ENCODE results near the gene VTI1A.

The VTI1A gene

GRCh38 chr10:112842832-112843360 is 395.9 kb downstream of the VTI1A start:
- no peaks in the 10 kb centered on the region for H3K27me3 ChIP-seq (replicated peaks; ENCODE audit: insufficient read depth, low read length)
- H3K4me1 ChIP-seq (ENCODE audit: low read length): no peaks in the 10 kb centered on the region
- TF ChIP-seq, protein P1, sequence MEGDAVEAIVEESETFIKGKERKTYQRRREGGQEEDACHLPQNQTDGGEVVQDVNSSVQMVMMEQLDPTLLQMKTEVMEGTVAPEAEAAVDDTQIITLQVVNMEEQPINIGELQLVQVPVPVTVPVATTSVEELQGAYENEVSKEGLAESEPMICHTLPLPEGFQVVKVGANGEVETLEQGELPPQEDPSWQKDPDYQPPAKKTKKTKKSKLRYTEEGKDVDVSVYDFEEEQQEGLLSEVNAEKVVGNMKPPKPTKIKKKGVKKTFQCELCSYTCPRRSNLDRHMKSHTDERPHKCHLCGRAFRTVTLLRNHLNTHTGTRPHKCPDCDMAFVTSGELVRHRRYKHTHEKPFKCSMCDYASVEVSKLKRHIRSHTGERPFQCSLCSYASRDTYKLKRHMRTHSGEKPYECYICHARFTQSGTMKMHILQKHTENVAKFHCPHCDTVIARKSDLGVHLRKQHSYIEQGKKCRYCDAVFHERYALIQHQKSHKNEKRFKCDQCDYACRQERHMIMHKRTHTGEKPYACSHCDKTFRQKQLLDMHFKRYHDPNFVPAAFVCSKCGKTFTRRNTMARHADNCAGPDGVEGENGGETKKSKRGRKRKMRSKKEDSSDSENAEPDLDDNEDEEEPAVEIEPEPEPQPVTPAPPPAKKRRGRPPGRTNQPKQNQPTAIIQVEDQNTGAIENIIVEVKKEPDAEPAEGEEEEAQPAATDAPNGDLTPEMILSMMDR (IDR thresholded peaks at IDR 0.05; ENCODE audit: low read length): no peak
- TF ChIP-seq EZH2phosphoT487 (IDR thresholded peaks at IDR 0.05; ENCODE audit: low read length) (no peak), EZH2 (optimal IDR thresholded peaks at IDR 0.05; ENCODE audit: low read depth, low read length) (no peak)
- no peaks in the 10 kb centered on the region for H3F3A ChIP-seq (ENCODE audit: insufficient read depth, low read length)
- H3K9ac ChIP-seq (ENCODE audit: low read length): no peak overlapping the region
- no peaks in the 10 kb centered on the region for H4K20me1 ChIP-seq (ENCODE audit: insufficient read depth, low read length)
- no peaks in the 10 kb centered on the region for H3K36me3 ChIP-seq (replicated peaks; ENCODE audit: insufficient read depth, low read length)
- no peak overlapping the region for H3K27ac ChIP-seq (ENCODE audit: low read length)
- no peaks in the 10 kb centered on the region for H3K79me2 ChIP-seq (ENCODE audit: low read length)
- no peak for DNase-seq
- H3K9me3 ChIP-seq (replicated peaks; ENCODE audit: insufficient read depth, low read length): no peaks in the 10 kb centered on the region
- H2AFZ ChIP-seq (ENCODE audit: low read length): no peak overlapping the region
- H3K9me2 ChIP-seq (replicated peaks; ENCODE audit: insufficient read depth, low read length): no peaks in the 10 kb centered on the region
- no peak overlapping the region for H3K4me3 ChIP-seq (ENCODE audit: low read length)
- H3K4me2 ChIP-seq (ENCODE audit: low read depth, low read length): no peak overlapping the region

DNA sequence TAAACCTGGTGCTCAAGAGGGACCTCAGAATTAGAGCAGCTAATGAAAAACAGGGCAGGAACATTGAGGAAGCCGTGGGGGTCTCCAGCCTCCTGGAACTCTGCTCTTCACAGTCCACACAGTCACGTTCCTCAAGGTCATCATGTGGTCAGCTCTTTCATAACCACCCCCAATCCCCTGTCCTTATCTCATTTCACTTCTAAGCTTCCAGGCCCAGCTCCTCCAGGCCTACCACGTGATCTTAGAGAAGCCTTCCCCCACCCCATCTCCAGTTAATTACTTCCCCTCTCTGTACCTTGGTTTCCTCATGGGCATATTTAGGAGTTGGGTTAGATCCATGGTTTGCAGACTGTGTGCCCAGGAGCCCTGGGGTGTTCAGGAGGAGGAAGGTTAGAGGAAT is 396.6 kb downstream of the VTI1A start:
- no peaks in the 10 kb centered on the region for H3K4me1 ChIP-seq (ENCODE audit: low read length)
- no peaks in the 10 kb centered on the region for H4K20me1 ChIP-seq (ENCODE audit: insufficient read depth, low read length)
- no peak for DNase-seq
- H3K27me3 ChIP-seq (replicated peaks; ENCODE audit: insufficient read depth, low read length): no peaks in the 10 kb centered on the region
- no peak overlapping the region for H3K9ac ChIP-seq (ENCODE audit: low read length)
- H3K9me2 ChIP-seq (replicated peaks; ENCODE audit: insufficient read depth, low read length): no peaks in the 10 kb centered on the region
- H3K27ac ChIP-seq (ENCODE audit: low read length): no peak overlapping the region
- H3K9me3 ChIP-seq (replicated peaks; ENCODE audit: insufficient read depth, low read length): no peaks in the 10 kb centered on the region
- H2AFZ ChIP-seq (ENCODE audit: low read length): no peak overlapping the region
- no peaks in the 10 kb centered on the region for H3K79me2 ChIP-seq (ENCODE audit: low read length)
- H3F3A ChIP-seq (ENCODE audit: insufficient read depth, low read length): no peaks in the 10 kb centered on the region
- TF ChIP-seq EZH2 (optimal IDR thresholded peaks at IDR 0.05; ENCODE audit: low read depth, low read length): no peak
- no peak for TF ChIP-seq EZH2phosphoT487 (IDR thresholded peaks at IDR 0.05; ENCODE audit: low read length)
- TF ChIP-seq, protein P1 (IDR thresholded peaks at IDR 0.05; ENCODE audit: low read length): no peak
- no peaks in the 10 kb centered on the region for H3K36me3 ChIP-seq (replicated peaks; ENCODE audit: insufficient read depth, low read length)
- H3K4me2 ChIP-seq (ENCODE audit: low read depth, low read length): no peak overlapping the region
- no peak overlapping the region for H3K4me3 ChIP-seq (ENCODE audit: low read length)

DNA sequence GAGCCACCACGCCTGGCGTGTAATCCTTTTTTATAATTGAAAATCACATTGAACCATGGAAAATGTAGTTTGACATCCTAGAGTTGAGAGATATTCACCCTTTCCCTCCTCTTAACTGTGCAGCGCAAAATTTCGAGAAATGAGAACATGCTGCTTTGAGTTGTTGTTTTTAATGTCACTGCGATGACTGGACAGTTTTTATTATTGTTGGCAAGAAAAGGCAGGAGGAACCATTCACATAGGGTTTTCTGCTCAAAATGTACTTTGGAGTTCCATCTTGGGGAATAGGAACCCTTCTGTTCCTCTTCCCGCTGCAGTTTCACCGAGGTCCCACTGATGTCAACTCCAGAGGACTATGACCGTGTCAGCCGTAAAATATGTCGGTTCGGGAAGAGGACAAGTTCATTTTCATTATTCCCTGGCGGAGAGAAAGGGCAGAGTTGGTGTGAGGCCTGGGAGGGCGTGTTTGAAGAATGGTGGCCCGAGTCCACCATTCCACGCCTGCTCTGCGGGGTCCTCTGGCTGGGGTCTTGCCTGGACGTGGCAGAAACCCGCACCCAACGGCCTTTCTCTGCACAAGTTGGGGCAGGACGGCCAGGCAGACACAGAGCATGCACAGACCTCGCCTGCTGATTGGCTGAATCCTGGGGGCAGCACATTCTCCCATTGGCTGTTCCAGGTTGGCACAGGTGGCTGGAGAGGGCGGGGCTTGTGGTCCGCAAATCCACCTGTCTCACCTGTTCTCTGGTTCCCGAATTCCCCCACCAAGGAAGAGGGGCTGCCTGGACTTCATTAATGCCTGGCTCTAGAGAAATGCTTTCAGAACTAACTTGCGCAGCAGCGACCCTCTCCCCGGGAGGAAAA is 397.9 kb downstream of the VTI1A start:
- Histone ChIP-seq H3K9me3 (replicated peaks; ENCODE audit: insufficient read depth, low read length) (no peaks in the 10 kb centered on the region), H3K79me2 (ENCODE audit: low read length) (no peaks in the 10 kb centered on the region)

More for the DNA sequence above, 397.9 kb downstream of the VTI1A start:
- Histone ChIP-seq H3K4me1 (ENCODE audit: low read length) (no peaks in the 10 kb centered on the region), H3K4me3 (ENCODE audit: low read length) (no peak overlapping the region), H3F3A (ENCODE audit: insufficient read depth, low read length) (no peaks in the 10 kb centered on the region), H3K27me3 (replicated peaks; ENCODE audit: insufficient read depth, low read length) (no peaks in the 10 kb centered on the region), H3K4me2 (ENCODE audit: low read depth, low read length) (no peak overlapping the region), H3K27ac (ENCODE audit: low read length) (no peak overlapping the region), H3K36me3 (replicated peaks; ENCODE audit: insufficient read depth, low read length) (no peaks in the 10 kb centered on the region), H4K20me1 (ENCODE audit: insufficient read depth, low read length) (no peaks in the 10 kb centered on the region), H3K9ac (ENCODE audit: low read length) (no peak overlapping the region), H2AFZ (ENCODE audit: low read length) (no peak overlapping the region), H3K9me2 (replicated peaks; ENCODE audit: insufficient read depth, low read length) (no peaks in the 10 kb centered on the region)
- no peak for DNase-seq
- no peak for TF ChIP-seq EZH2 (optimal IDR thresholded peaks at IDR 0.05; ENCODE audit: low read depth, low read length)
- no peak for TF ChIP-seq EZH2phosphoT487 (IDR thresholded peaks at IDR 0.05; ENCODE audit: low read length)
- TF ChIP-seq, protein P1 (IDR thresholded peaks at IDR 0.05; ENCODE audit: low read length): no peak
